Measurements from ENCODE around the gene PNMA3.
"Not testable (repeated sequence)": the region's sequence is repeated elsewhere in the genome, so short reads cannot be mapped to it uniquely, and the experiment has no call there.

Gene PNMA3

DNA sequence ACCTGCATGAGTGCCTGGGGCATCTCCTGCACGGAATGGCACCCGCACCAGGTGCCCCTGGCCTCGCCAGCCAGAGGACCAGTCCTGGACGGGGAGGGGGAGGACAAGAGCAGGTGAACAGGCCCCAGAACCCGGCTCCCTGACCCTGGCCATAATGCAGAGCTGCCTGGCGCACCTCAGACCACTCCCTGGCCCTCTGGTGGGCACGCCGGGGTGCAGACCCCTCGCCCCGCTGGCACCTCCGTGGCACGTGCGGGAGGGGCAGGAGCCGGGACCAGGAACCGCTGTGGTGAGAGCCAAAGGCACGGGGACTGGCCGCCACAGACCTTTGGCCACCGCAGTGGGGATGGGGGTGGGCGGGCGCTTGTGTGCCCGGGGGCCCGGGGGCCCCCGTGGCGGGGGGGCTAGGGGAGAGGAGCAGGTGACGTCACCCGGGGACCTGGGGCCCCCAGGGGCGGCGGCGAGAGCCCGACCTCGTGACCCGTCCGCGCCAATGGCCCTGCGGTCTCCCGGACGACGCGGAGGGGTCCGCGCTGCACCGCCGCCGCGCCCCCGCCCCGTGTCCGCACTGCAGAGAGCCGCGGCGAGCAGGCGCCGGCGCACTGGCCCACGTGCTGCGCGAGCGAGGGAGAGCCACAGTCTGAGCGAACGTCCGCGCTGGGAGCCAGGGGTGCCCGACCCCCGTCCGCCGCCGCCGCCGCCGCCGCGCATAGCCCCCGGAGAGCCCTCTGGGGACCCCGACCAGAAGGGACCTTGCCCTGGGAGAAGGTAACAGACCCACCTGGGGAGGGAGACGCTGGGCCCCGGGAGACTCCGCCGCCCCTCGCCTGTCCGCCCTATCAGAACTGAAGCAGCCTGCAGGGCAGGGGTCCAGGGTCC is at the start of gene PNMA3:
TSS of gene PNMA3 (plus strand) at position 600 of the 879 bp plus-strand sequence. CDS start 586 bp downstream, outside the sequence.
- peak in 2 of 3 donors; percentile 3 to 20 for DNase-seq

GRCh38 chrX:153017174-153017573 is 39.1 kb upstream of the PNMA3 start:
- DNase-seq, result not testable (repeated sequence)

GRCh38 chrX:153019166-153019565 is 37.1 kb upstream of the PNMA3 start:
- no peak for DNase-seq

DNA sequence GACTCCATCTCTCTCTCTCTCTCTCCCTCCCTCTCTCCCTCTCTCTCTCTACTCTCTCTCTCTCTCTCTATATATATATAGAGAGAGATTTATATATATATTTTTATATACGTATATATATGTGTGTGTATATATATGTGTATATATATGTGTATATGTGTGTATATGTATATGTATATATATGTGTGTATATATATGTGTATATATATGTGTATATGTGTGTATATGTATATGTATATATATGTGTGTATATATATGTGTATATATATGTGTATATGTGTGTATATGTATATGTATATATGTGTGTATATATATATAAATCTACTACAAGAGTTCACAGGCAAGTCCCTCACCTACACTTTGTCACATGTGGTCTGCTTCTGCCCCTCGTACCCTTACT is 29.8 kb upstream of the PNMA3 start:
- not testable (repeated sequence) for DNase-seq

- not testable (repeated sequence) for DNase-seq
These were observed 27.8 kb upstream of the PNMA3 start for GRCh38 chrX:153028487-153028886.

DNA sequence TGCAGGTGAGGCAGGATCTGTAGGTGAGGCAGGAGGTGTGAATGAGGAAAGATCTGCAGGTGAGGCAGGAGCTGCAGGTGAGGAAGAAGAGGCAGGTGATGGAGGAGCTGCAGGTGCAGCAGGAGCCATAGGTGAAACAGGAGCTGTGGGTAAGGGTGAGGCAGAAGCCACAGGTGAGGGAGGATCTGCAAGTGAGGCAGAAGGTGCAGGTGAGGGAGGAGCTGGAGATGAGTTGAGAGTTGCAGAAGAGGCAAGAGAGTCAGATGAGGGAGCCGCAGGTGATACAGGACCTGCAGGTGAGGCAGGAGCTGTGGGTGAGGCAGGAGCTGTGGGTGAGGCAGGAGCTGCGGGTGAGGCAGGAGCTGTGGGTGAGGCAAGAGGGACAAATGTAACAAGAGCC is 27.1 kb upstream of the PNMA3 start:
- no peak for DNase-seq

DNA sequence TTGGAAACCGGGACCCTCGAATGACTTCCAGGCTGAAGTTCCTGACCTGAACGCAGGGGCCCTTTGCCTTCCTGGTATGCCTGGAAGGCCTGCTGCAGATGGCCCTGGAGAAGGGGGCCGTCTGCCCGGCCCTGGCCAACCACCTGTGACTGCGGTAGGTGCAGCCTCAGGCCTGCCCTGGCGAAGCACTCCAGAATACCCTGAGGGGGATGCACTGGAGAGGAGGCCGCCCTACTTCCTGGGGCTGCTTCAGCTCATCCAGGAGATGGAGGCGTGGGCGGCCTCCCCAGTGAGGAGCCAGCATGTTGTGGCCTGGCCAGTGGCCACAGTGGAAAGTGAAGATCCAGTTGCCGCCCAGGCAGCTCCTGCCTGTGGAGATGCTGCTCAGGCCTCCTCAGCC is 26.4 kb upstream of the PNMA3 start:
- no peak for DNase-seq

DNA sequence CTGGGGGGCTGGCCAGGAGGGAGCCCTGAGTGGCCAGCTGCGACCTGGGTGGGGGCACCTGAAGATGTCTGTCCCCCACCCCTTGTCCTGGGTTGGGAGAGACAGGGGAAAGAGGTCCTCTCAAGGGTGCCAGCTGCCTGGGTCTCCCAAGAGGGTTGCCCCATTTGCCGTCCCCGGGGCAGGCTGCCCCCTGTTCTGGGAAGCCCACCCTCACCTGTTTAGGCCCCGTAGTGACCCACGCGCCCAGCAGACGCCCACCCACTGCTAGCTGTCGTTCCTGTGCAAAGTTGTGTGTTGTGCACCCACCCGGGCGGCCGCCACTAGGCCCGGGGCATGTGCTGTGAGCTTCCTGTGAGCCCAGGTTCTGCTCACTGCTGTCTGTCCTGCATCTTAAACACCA is 25.5 kb upstream of the PNMA3 start:
- no peak for DNase-seq

GRCh38 chrX:153032397-153033118 is 23.7 kb upstream of the PNMA3 start:
- DNase-seq, result peak; percentile 78 to 86 (median 84)

DNA sequence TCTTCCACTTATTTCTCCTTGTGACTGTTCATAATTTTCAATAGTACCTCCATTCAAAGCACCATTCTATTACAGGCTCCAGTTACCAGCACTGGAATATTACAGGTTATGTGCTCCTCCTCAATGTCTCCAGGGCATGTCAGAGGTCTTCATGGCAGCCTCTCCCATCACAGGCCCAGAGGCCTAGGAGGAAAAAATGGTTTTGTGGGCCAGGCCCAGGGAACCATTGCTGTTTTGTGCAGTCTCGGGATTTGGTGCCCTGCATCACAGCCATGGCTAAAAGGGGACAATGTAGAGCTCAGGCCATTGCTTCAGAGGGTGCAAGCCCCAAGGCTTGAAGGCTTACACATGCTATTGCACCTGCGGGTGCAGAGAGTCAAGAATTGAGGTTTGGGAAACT is 7.2 kb upstream of the PNMA3 start:
- no peak for DNase-seq

DNA sequence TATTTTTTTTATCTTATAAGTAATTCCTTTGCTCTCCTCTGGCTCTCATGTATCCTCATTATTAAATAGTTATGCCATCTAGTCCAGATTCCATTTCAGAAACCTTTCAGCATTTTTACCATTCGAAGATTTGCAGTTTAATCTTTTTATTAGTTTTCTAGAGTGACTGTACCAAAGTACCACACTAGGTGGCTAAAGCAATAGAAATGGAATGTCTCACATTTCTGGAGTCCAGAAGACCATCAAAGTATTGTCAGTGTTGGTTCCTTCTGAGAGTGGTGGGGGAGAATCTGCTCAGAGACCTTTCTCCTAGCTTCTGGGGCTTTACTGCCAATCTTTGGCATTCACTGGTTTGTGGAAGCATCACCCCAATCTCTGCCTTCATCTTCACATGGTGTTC is 3.7 kb upstream of the PNMA3 start:
- DNase-seq, result no peak

DNA sequence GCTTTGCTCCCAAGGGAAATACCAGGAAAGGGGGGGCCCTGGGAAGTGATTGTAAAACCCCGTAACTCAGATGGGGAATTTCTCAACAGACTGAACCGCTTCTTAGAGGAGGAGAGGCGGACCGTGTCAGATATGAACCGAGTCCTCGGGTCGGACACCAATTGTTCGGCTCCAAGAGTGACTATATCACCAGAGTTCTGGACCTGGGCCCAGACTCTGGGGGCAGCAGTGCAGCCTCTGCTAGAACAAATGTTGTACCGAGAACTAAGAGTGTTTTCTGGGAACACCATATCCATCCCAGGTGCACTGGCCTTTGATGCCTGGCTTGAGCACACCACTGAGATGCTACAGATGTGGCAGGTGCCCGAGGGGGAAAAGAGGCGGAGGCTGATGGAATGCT is 1.0 kb downstream of the PNMA3 start:
- no peak for DNase-seq

- peak in 1 of 3 donors; percentile 2 for DNase-seq
These were observed 3.2 kb downstream of the PNMA3 start for GRCh38 chrX:153059191-153060094.

GRCh38 chrX:153060095-153060445 is 3.8 kb downstream of the PNMA3 start:
- no peak for DNase-seq

DNA sequence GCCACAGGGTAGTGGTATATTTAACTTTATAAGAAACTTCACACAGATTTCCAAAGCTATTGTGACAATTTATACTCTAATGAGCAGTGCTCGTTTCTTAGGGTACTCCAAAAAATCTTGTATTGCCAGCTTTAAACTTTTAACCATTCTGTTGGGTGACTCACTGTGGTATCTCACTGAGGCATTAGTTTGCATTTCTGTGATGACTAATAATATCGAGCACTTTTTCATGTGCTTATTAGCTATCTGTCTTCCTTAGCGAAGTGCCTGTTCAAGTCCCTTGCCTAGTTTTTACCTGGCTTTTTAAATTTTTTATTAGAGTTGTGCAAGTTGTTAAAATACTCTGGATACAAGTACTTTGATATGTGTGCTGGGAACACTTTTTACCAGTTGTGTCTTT is 5.5 kb downstream of the PNMA3 start:
- DNase-seq, result peak in 2 of 3 donors; percentile 34 to 37

- DNase-seq, result peak in 1 of 3 donors; percentile 4
These were observed 7.0 kb downstream of the PNMA3 start for GRCh38 chrX:153063315-153063714.

- DNase-seq, result peak in 1 of 3 donors; percentile 0
These were observed 7.8 kb downstream of the PNMA3 start for GRCh38 chrX:153064061-153064460.

DNA sequence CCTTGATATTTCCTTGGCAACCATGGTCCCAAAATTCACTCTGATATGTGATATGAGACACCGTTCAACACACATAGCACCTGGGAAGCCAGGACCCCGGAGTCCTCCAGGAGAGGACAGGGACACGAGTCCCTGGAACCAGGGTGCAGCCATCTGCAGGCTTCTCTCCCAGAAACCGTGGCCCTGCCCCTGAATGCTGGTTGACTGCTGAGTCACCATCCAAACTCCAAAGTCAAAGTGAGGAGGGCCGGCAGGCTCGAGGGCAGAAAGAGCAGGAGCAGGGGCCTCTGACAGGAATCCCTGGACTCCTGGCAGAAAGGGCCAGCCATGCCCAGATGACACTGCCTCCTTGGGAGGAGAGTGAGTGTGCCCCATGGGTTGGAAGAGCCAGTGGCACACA is 9.1 kb downstream of the PNMA3 start:
- no peak for DNase-seq

- not testable (repeated sequence) for DNase-seq
These were observed 10.1 kb downstream of the PNMA3 start for GRCh38 chrX:153066402-153066801.

GRCh38 chrX:153071909-153072583 is 15.8 kb downstream of the PNMA3 start, which contains the start of gene PNMA6A:
Gene PNMA6A, plus strand, starts transcription at chrX:153072454. Its CDS starts 609 bp downstream, at chrX:153073063.
- not testable (repeated sequence) for DNase-seq

- DNase-seq, result not testable (repeated sequence)
These were observed 17.1 kb downstream of the PNMA3 start for GRCh38 chrX:153073331-153073730.

DNA sequence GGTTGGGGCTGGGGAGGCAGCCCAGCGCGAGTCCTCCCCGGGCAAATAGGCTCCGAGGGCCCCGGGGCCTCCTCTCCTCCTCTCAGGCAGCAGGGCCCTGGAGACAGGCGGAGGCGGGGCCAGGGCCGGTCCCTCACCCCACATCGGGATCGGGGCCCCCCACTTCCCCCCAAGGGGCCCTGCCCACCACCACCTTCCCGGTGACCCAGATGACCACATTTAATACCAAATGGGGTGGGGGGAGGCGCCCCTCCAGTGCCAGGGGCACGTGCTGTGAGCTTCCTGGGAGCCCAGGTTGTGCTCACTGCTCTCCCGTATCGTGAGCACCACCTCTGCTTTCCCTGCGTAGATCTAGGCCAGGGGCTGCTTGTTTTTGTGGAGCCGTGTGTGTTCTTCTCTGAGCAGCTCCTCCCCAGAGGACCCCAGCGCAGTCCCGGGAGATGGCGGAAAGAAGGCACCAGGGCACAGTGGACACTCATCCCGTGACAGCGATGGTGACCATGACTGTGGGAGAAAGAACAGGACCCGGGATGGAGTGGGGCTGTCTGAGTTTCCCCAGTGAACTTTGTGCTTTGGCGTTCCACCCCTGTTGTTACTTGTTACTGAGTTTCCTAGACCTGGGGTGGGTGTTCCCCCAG is 18.1 kb downstream of the PNMA3 start:
- DNase-seq, result no peak
